T-helper 1 cell treated with Interleukin-12 subunit alpha and Interleukin-12 subunit beta and Interleukin-4 antibody, amounts not matched to agents 30 μg/mL and 1 μg/mL, for 36 hours (primary cell): ENCODE results near the gene PRKX.
"Not testable (repeated sequence)": the region's sequence is repeated elsewhere in the genome, so short reads cannot be mapped to it uniquely, and the experiment has no call there.

Experiments
- H3K27ac Mint-ChIP-seq: one replicate; pipeline ENCODE4 v1.8.0; 2021; ENCODE audit warnings: mild to moderate bottlenecking, mixed read lengths
- H3K27me3 Mint-ChIP-seq: one replicate; pipeline ENCODE4 v1.8.0; 2021; ENCODE audit warnings: low read depth, mixed read lengths
- H3K36me3 Mint-ChIP-seq: one replicate; pipeline ENCODE4 v1.8.0; 2021; ENCODE audit warnings: low read depth, mixed read lengths
- H3K4me1 Mint-ChIP-seq: one replicate; pipeline ENCODE4 v1.8.0; 2021; ENCODE audit warnings: low read depth, mixed read lengths
- H3K4me3 Mint-ChIP-seq: one replicate; pipeline ENCODE4 v1.8.0; 2021; ENCODE audit warnings: mild to moderate bottlenecking, moderate library complexity, mixed read lengths
- H3K9me3 Mint-ChIP-seq: one replicate; pipeline ENCODE4 v1.8.0; 2021; ENCODE audit warnings: mixed read lengths

The PRKX gene

DNA sequence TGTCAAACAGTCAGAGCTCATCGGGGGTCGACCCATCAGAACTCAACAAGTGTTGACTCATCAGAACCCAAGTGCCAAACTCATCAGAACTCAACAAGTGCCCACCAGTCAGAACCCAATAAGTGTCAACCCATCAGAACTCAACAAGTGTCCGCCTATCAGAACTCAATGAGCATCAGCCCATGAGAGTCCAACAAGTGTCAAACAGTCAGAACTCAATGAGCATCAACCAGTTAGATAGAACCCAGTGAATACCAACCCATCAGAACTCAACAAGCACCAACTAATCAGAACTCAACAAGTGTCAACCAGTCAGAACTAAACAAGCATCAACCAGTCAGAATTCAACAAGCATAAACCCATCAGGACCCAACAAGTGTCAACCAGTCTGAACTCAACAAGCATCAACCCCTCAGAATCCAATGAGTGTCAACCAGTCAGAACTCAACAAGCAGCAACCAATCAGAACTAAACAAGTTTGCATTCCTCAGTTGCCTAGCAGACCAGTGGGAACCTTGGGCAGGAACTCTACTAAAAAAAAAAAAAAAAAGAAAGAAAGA lies 115.3 kb downstream of the PRKX start:
- Mint-ChIP-seq H3K9me3 (no peaks in the 10 kb centered on the region), H3K4me1 (no peaks in the 10 kb centered on the region), H3K36me3 (peaks cover 17% of the 10 kb centered on the region), H3K4me3 (no peak overlapping the region), H3K27me3 (no peaks in the 10 kb centered on the region), H3K27ac (no peak overlapping the region)

DNA sequence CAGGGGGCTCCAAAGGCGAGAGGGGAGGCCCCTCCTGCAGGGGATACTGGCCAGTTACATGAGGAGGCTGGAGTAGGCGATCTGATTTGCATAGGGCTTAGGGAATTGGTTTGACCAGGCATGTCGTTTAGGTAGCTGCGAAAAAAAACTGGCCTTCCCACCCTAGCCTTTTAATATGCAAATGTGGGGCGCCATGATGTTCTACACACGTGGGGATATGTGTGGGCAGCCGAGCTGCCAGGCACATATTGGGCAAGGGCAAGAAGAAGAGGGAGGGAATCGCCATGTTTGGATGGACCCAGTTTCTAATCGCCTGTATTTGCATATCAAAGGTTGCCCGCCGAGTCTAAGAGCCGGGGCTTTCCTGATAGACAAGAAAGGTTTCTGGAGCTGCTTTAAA lies 121.3 kb downstream of the PRKX start:
- Mint-ChIP-seq H3K27me3 (no peaks in the 10 kb centered on the region), H3K4me3 (no peak overlapping the region), H3K4me1 (peaks cover 5% of the 10 kb centered on the region), H3K9me3 (no peaks in the 10 kb centered on the region), H3K36me3 (peaks cover 8% of the 10 kb centered on the region), H3K27ac (no peak overlapping the region)

DNA sequence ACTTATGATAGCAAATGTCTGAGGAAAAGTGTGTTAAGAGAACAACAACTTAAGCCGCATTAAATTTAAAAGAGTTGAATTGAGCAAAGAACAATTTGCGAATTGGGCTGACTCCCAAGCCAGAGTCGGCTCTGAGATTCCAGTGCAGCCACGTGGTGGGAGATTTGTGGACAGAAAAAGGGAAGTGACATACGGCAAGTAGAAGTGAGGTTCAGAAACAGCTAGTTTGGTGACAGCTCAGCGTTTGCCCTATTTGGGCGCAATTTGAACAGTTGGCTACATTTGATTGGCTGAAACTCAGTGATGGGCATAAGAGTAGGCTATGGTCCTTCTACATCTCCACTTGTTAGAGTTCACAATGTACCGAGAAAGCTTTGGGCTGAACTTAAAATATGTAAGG lies 124.0 kb downstream of the PRKX start:
- no peaks in the 10 kb centered on the region for H3K9me3 Mint-ChIP-seq
- H3K27me3 Mint-ChIP-seq = no peaks in the 10 kb centered on the region
- no peak overlapping the region for H3K27ac Mint-ChIP-seq
- peaks cover 2% of the 10 kb centered on the region for H3K36me3 Mint-ChIP-seq
- H3K4me3 Mint-ChIP-seq = no peak overlapping the region
- H3K4me1 Mint-ChIP-seq = peaks cover 10% of the 10 kb centered on the region

DNA sequence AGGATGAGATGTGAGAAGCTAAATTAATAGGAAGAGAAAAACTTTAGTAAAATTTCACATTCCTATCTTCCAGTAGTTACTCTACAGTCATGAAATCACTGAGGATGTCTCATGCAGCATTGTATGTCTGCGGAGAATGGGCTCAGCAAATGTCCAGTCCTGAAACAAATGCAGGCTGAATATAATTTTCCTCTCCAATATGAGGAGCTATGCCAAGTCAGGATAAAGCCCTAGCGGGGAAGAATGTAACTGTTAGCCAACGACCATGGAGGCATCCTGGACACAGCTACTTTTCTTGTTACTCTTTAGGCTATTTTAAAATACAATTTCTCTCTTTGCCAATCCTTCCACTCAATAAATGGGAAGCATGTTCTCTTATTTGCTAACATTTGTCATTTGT lies 127.7 kb downstream of the PRKX start:
- Mint-ChIP-seq H3K4me3 (no peak overlapping the region), H3K27ac (no peak overlapping the region), H3K4me1 (peaks cover 20% of the 10 kb centered on the region), H3K27me3 (no peaks in the 10 kb centered on the region), H3K9me3 (no peaks in the 10 kb centered on the region), H3K36me3 (peaks cover 1% of the 10 kb centered on the region)

DNA sequence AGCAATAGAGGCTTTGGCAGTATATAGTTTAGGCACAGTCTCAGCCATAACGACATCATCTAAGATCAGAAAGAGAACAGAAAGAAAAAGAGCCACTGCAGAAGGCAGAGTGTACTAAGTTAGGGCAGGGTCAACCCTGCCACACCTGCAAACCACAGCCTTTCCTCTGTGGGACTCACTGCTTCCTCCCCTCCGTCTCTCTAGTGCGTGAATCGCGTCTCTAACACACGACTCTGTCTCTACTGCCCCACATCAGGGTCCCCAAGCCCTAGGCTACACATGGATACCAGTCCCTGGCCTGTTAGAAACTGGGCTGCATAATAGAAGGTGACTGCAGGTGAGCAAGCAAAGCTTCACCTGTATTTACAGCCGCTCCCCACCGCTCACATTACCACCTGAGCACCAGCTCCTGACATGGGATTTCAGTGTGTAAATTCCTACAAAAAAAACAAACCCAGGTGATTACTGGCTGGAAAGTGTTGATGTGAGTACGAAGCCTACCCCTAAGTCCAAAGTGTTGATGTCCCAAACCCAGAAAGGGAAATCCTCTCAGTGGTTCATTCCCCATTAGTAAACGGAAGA lies 128.9 kb downstream of the PRKX start:
- Mint-ChIP-seq H3K4me3 (no peak overlapping the region), H3K27ac (no peak overlapping the region), H3K27me3 (no peaks in the 10 kb centered on the region), H3K4me1 (peaks cover 20% of the 10 kb centered on the region), H3K36me3 (peaks cover 1% of the 10 kb centered on the region), H3K9me3 (no peaks in the 10 kb centered on the region)

DNA sequence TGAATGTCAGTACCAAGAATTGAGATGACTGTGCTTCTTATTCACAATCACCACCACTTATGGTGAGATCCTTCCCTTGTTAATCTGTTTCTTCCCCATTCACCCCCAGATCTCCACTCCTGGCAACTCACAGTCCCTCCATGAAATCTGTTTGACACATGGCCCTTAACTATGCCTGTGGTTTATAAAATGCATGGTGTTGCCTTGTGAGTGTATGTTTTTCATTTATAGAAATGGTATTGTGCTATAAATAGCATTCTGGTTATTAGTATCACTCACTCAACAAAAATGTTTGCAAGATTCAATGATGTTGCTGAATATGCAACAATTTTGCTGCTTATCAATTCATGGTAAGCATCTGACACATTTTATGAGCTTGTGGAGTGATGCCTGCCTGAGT lies 131.0 kb downstream of the PRKX start:
- Mint-ChIP-seq H3K27ac (no peak overlapping the region), H3K27me3 (no peaks in the 10 kb centered on the region), H3K9me3 (no peaks in the 10 kb centered on the region), H3K36me3 (peaks cover 1% of the 10 kb centered on the region), H3K4me3 (no peak overlapping the region), H3K4me1 (peaks cover 15% of the 10 kb centered on the region)

DNA sequence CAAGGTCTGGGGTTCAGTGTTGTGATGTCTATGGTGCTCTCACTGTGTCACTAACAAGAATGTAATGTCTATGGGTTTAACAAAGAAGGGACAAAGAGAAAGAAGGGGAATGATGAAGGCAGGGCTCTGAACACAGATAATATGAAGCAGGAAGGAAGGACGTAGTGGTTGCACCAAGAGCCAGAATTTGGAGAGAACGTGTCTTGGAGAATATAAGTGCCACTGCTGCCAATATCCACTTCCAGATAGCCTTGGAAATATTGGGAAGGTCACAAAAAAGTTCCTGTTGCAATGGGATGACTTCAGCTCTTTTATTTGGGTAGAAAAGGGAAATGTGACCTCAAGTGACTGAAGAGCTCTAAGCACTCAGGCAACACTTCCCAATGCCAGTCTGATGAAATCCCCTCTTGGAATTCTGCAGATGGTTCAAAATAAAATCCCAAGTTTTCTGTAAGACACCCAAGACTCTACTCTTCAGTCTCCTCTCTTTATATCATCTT lies 131.8 kb downstream of the PRKX start:
- H3K27me3 Mint-ChIP-seq = no peaks in the 10 kb centered on the region
- H3K4me1 Mint-ChIP-seq = peaks cover 15% of the 10 kb centered on the region
- no peak overlapping the region for H3K4me3 Mint-ChIP-seq
- no peaks in the 10 kb centered on the region for H3K9me3 Mint-ChIP-seq
- peaks cover 1% of the 10 kb centered on the region for H3K36me3 Mint-ChIP-seq
- no peak overlapping the region for H3K27ac Mint-ChIP-seq

DNA sequence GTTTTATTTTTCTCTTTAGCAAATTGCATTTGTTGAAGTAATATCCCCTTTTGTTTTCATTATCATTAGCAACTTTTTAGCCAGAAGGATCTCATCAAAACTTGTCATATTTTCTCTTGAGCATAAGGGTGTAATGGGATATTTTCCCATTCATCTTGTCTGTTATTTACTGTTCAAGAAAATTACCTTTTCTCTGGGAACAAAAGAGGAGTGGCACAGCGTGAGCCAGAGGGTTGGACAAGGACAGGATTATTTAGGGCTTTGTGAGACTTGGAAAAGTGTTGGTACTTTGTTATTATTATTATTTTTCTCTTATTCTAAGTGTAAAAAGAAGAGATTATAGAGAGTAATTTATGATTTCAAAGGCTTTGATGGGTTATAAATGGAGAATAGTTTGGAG lies 135.9 kb downstream of the PRKX start:
- H3K4me3 Mint-ChIP-seq = no peak overlapping the region
- peaks cover 1% of the 10 kb centered on the region for H3K36me3 Mint-ChIP-seq
- no peaks in the 10 kb centered on the region for H3K4me1 Mint-ChIP-seq
- no peak overlapping the region for H3K27ac Mint-ChIP-seq
- H3K9me3 Mint-ChIP-seq = no peaks in the 10 kb centered on the region
- no peaks in the 10 kb centered on the region for H3K27me3 Mint-ChIP-seq

DNA sequence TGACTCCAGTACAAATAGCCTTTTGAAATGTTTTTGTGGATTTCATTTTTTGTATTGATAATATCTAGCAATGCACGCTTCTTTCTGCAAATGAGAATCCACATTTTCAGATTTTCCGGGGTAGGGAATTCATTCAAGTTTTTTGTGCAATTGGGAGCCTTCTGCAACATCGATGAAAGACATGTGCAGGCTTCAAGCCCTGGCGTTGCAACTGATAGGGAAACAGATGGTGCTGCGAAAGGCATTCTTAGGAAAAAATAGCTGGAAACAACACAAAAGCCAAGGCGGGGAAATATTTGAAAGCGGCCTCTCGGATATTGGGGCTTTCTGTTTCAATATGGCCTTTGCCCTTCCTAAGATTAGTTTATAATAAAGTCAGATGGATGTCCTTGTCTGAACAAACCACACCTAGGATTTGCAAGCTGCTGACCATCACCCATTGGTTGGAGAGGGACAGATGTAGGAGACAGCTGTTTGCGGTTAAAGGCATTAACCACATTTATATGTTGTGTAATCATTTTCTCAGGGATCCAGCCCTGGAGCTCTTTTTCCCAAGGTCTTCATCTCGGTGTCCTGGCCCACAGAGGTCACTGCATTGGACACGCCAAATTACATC lies 136.5 kb downstream of the PRKX start:
- Mint-ChIP-seq H3K4me1 (no peaks in the 10 kb centered on the region), H3K27me3 (no peaks in the 10 kb centered on the region), H3K4me3 (no peak overlapping the region), H3K9me3 (no peaks in the 10 kb centered on the region), H3K27ac (no peak overlapping the region), H3K36me3 (no peaks in the 10 kb centered on the region)

DNA sequence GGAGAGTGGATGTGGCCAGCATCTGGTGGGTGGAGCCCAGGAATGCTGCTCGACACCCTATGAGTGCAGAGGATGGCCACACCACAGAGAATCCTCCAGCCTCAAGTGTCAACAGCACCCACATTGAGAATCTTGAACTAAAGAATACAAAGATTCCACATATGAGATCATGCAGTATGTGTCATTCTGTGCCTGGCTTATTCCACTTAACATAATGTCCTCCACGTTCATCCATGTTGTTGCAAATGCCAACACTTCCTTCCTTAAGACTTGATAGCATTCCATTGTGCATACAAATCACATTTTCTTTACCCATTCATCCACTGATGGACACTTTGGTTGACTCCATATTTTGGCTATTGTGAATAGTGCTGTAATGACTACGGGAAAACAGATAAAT lies 145.8 kb downstream of the PRKX start:
- no peaks in the 10 kb centered on the region for H3K4me1 Mint-ChIP-seq
- no peaks in the 10 kb centered on the region for H3K36me3 Mint-ChIP-seq
- no peak overlapping the region for H3K4me3 Mint-ChIP-seq
- H3K27ac Mint-ChIP-seq = no peak overlapping the region
- no peaks in the 10 kb centered on the region for H3K9me3 Mint-ChIP-seq
- no peaks in the 10 kb centered on the region for H3K27me3 Mint-ChIP-seq

DNA sequence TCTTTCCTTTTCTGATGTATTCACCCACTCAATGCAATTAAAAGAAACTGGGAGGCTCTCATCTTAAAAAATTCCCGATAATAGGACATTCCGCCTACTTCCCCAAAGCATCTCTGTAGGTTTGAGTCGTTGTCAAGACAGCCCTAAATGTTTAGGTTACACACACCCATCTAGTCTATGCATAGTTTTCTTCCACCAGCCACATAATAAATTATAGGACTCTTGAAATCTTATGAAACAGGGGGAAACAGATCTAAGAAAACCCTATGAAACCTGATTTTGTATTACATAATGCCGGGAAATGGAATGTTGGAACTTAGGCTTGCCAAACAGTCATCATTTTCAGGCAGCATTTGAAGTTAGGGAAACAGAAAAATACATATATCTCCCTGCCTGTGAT lies 150.0 kb downstream of the PRKX start:
- no peaks in the 10 kb centered on the region for H3K4me1 Mint-ChIP-seq
- no peak overlapping the region for H3K27ac Mint-ChIP-seq
- no peaks in the 10 kb centered on the region for H3K27me3 Mint-ChIP-seq
- H3K36me3 Mint-ChIP-seq = no peaks in the 10 kb centered on the region
- H3K9me3 Mint-ChIP-seq = no peaks in the 10 kb centered on the region
- no peak overlapping the region for H3K4me3 Mint-ChIP-seq

DNA sequence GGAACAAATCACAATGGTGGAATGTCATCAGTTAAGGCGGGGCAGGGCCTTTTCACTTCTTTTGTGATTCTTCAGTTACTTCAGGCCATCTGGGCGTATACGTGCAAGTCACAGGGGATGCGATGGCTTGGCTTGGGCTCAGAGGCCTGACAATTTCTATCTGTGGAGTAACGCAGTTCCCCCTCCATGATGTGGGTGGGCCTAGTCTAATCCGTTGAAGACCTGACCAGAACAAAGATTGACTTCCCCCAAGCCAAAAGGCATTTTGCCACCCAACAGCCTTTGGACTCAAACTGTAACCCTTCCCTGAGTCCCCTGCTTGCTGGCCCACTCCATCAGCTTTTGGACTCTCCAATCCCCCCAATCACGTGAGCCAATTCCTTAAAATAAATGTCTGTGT lies 153.4 kb downstream of the PRKX start:
- H3K9me3 Mint-ChIP-seq, H3K4me1 Mint-ChIP-seq, H3K36me3 Mint-ChIP-seq, H3K27ac Mint-ChIP-seq, H3K4me3 Mint-ChIP-seq, H3K27me3 Mint-ChIP-seq: not testable (repeated sequence)
